Tibial nerve (tissue), 4 donors: Measurements from ENCODE around the gene UBE2E1.
"Not testable (repeated sequence)": the region's sequence is repeated elsewhere in the genome, so short reads cannot be mapped to it uniquely, and the experiment has no call there.

Source experiments
- CTCF ChIP-seq, 5 experiments: fragments of 200-600 bp in 3 of 5; fragments of 450-650 bp in 2 of 5; sonication (generic) in 3 of 5; IDR thresholded peaks; one replicate each; pipeline ENCODE4 v1.5.1; 2016 to 2019; ENCODE audit warnings: antibody characterized with exemption in 5 of 5, mild to moderate bottlenecking in 3 of 5, moderate library complexity in 2 of 5
- EP300 ChIP-seq, 2 donors: sonication (generic); formaldehyde crosslinking; IDR thresholded peaks; one replicate each; pipeline ENCODE4 v1.6.1; 2017; ENCODE audit warnings: antibody characterized with exemption in 2 of 2, mild to moderate bottlenecking in 1 of 2
- POLR2A ChIP-seq, 2 donors: fragments of 450-650 bp; IDR thresholded peaks; one replicate each; pipeline ENCODE4 v1.6.1; 2017; ENCODE audit warnings: antibody characterized with exemption in 2 of 2, mild to moderate bottlenecking in 2 of 2, moderate library complexity in 2 of 2

- TF ChIP-seq CTCF, POLR2A, EP300 (IDR thresholded peaks at IDR 0.05): not testable (repeated sequence)
Observed at GRCh38 chr3:23870663-23871043, 64.9 kb downstream of the UBE2E1 start.
